Measurements from ENCODE around the gene MAN2C1. TPM values are rescaled to one million over a fixed set of nuclear protein-coding genes. Genes with fewer than 3 reads are reported as not detected.

The MAN2C1 gene
- total and polyA plus RNA-seq, 9 of the 15 experiments (the other 6 are each of a cell fraction or from before 2014, with no cell fraction given), result 2.0 to 141 (median 39.9) TPM

DNA sequence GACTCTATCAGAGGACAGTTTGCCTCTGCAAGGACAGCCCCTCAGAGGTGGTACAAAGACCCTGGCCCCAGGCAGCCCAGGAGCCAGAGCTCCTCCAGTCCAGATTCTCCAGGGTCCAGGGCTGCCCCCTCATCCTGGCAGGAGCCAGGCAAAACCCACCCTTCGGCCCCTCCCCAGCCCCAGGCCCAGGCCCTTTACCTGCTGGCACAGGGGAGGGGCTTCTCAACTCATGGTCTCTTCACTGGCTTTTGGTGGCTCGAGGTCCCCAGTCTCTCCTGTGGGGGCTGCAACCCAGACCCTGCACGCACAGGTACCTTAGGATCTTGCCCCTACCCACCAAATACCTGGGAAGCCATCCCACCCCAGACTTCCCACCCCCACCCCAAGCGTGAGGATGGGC lies 13.0 kb downstream of the MAN2C1 start (continued):
- TF ChIP-seq ZNF407 (IDR thresholded peaks at IDR 0.05; ENCODE audit: low read depth) (no peak), MAFG (tag; conservative IDR thresholded peaks at IDR 0.05) (no peak), HDAC2 (IDR thresholded peaks at IDR 0.05) (no peak), KDM1A (IDR thresholded peaks at IDR 0.05) (no peak), ZNF384 (IDR thresholded peaks at IDR 0.05; ENCODE audit: low read depth, low read length) (no peak), NR2F6 (CRISPR knock-in tag; IDR thresholded peaks at IDR 0.05) (no peak)
- TF ChIP-seq, protein P1, sequence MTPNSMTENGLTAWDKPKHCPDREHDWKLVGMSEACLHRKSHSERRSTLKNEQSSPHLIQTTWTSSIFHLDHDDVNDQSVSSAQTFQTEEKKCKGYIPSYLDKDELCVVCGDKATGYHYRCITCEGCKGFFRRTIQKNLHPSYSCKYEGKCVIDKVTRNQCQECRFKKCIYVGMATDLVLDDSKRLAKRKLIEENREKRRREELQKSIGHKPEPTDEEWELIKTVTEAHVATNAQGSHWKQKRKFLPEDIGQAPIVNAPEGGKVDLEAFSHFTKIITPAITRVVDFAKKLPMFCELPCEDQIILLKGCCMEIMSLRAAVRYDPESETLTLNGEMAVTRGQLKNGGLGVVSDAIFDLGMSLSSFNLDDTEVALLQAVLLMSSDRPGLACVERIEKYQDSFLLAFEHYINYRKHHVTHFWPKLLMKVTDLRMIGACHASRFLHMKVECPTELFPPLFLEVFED (CRISPR knock-in tag; conservative IDR thresholded peaks at IDR 0.05), result no peak
